Measurements from ENCODE around the gene INTS3. TPM values are rescaled to one million over a fixed set of nuclear protein-coding genes. Genes with fewer than 3 reads are reported as not detected.

The INTS3 gene, protein sequence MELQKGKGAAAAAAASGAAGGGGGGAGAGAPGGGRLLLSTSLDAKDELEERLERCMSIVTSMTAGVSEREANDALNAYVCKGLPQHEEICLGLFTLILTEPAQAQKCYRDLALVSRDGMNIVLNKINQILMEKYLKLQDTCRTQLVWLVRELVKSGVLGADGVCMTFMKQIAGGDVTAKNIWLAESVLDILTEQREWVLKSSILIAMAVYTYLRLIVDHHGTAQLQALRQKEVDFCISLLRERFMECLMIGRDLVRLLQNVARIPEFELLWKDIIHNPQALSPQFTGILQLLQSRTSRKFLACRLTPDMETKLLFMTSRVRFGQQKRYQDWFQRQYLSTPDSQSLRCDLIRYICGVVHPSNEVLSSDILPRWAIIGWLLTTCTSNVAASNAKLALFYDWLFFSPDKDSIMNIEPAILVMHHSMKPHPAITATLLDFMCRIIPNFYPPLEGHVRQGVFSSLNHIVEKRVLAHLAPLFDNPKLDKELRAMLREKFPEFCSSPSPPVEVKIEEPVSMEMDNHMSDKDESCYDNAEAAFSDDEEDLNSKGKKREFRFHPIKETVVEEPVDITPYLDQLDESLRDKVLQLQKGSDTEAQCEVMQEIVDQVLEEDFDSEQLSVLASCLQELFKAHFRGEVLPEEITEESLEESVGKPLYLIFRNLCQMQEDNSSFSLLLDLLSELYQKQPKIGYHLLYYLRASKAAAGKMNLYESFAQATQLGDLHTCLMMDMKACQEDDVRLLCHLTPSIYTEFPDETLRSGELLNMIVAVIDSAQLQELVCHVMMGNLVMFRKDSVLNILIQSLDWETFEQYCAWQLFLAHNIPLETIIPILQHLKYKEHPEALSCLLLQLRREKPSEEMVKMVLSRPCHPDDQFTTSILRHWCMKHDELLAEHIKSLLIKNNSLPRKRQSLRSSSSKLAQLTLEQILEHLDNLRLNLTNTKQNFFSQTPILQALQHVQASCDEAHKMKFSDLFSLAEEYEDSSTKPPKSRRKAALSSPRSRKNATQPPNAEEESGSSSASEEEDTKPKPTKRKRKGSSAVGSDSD
- 24.9 and 25.0 TPM in 2 replicates for total RNA-seq

GRCh38 chr1:153727463-153728304, at the start of gene INTS3:
Gene INTS3 (plus strand): TSS chr1:153728050. CDS start chr1:153728635, 585 bp downstream.

GRCh38 chr1:153678519-153679336, 49.1 kb upstream of the INTS3 start, which contains the start of gene NPR1:
Gene NPR1 (plus strand): TSS chr1:153678688. CDS start chr1:153679109, 421 bp downstream.

GRCh38 chr1:153774780-153775457, 47.1 kb downstream of the INTS3 start, which contains the start of gene SLC27A3:
Gene SLC27A3 (plus strand): TSS chr1:153775407. CDS start chr1:153775498, 91 bp downstream.

Other genes with a start within 250 kb of the INTS3 start
- gene S100A6, start 192.1 kb upstream of the INTS3 start, total RNA-seq, result 1,607 and 1,644 TPM in 2 replicates
- gene S100A5, start 187.1 kb upstream of the INTS3 start, total RNA-seq, result 1.3 TPM in 1 of 2 replicates, not detected in the other
- 108 and 141 TPM in 2 replicates for gene S100A4, start 182.2 kb upstream of the INTS3 start, total RNA-seq
- 11.6 and 12.1 TPM in 2 replicates for gene S100A3, start 178.8 kb upstream of the INTS3 start, total RNA-seq
- 4.5 and 10.8 TPM in 2 replicates for gene S100A2, start 162.2 kb upstream of the INTS3 start, total RNA-seq
- gene S100A16, start 114.9 kb upstream of the INTS3 start, total RNA-seq, result 386 and 391 TPM in 2 replicates
- gene S100A14, start 111.7 kb upstream of the INTS3 start, total RNA-seq, result 0.34 TPM in 1 of 2 replicates, not detected in the other
- 170 and 175 TPM in 2 replicates for gene S100A13, start 100.5 kb upstream of the INTS3 start, total RNA-seq
- gene S100A1, start 99.6 kb upstream of the INTS3 start, total RNA-seq, result 0.15 TPM in 1 of 2 replicates, not detected in the other
- 40.5 and 43.7 TPM in 2 replicates for gene CHTOP, start 94.0 kb upstream of the INTS3 start, total RNA-seq
- gene SNAPIN, start 69.3 kb upstream of the INTS3 start, total RNA-seq, result 68.4 and 72.1 TPM in 2 replicates
- gene ILF2, start 57.1 kb upstream of the INTS3 start, total RNA-seq, result 271 and 295 TPM in 2 replicates
- under 0.01 and 0.15 TPM in 2 replicates for gene NPR1, start 49.4 kb upstream of the INTS3 start, total RNA-seq
- 6.2 and 10.1 TPM in 2 replicates for gene SLC27A3, start 47.4 kb downstream of the INTS3 start, total RNA-seq
- gene GATAD2B, start 194.9 kb downstream of the INTS3 start, total RNA-seq, result 2.4 and 2.7 TPM in 2 replicates
- 14.3 and 18.6 TPM in 2 replicates for gene DENND4B, start 218.7 kb downstream of the INTS3 start, total RNA-seq
- 10.9 and 11.0 TPM in 2 replicates for gene CRTC2, start 230.6 kb downstream of the INTS3 start, total RNA-seq
- 112 and 118 TPM in 2 replicates for gene SLC39A1, start 235.5 kb downstream of the INTS3 start, total RNA-seq
- gene CREB3L4, start 239.9 kb downstream of the INTS3 start, total RNA-seq, result 13.6 and 15.2 TPM in 2 replicates
- 227 and 240 TPM in 2 replicates for gene JTB, start 249.6 kb downstream of the INTS3 start, total RNA-seq

All from bronchus fibroblast of lung (primary cell).